ENCODE data around the gene BTBD1.
"Not testable (repeated sequence)": the region's sequence is repeated elsewhere in the genome, so short reads cannot be mapped to it uniquely, and the experiment has no call there.

BTBD1 gene

GRCh38 chr15:83010709-83011270 is 56.3 kb downstream of the BTBD1 start:
- TF ChIP-seq POLR2A (IDR thresholded peaks at IDR 0.05; ENCODE audit: low read depth, low read length) = no peak
- FAIRE-seq (no peak), DNase-seq (ENCODE audit: insufficient read length, low spot score) (peak; percentile 42)

- FAIRE-seq; DNase-seq (ENCODE audit: insufficient read length, low spot score): not testable (repeated sequence)
Observed at GRCh38 chr15:83000672-83001031, 66.4 kb downstream of the BTBD1 start.

- no peak for TF ChIP-seq POLR2A (IDR thresholded peaks at IDR 0.05; ENCODE audit: low read depth, low read length)
- FAIRE-seq (peak; percentile 41), DNase-seq (ENCODE audit: insufficient read length, low spot score) (peak; percentile 36)
Observed at GRCh38 chr15:82999905-83000671, 67.0 kb downstream of the BTBD1 start.

GRCh38 chr15:82999426-82999825 is 67.6 kb downstream of the BTBD1 start:
- FAIRE-seq = no peak
- DNase-seq (ENCODE audit: insufficient read length, low spot score) = no peak
- no peak for TF ChIP-seq POLR2A (IDR thresholded peaks at IDR 0.05; ENCODE audit: low read depth, low read length)

- DNase-seq (ENCODE audit: insufficient read length, low spot score) = no peak
- no peak for FAIRE-seq
- no peak for TF ChIP-seq POLR2A (IDR thresholded peaks at IDR 0.05; ENCODE audit: low read depth, low read length)
Observed at GRCh38 chr15:82995938-82996337, 71.1 kb downstream of the BTBD1 start.

GRCh38 chr15:82995076-82995475 is 72.0 kb downstream of the BTBD1 start:
- DNase-seq (ENCODE audit: insufficient read length, low spot score) (no peak), FAIRE-seq (no peak)
- no peak for TF ChIP-seq POLR2A (IDR thresholded peaks at IDR 0.05; ENCODE audit: low read depth, low read length)

- no peak for TF ChIP-seq POLR2A (IDR thresholded peaks at IDR 0.05; ENCODE audit: low read depth, low read length)
- FAIRE-seq = no peak
- no peak for DNase-seq (ENCODE audit: insufficient read length, low spot score)
Observed at GRCh38 chr15:82993144-82993543, 73.9 kb downstream of the BTBD1 start.

GRCh38 chr15:82992436-82992998 is 74.5 kb downstream of the BTBD1 start:
- no peak for TF ChIP-seq POLR2A (IDR thresholded peaks at IDR 0.05; ENCODE audit: low read depth, low read length)
- DNase-seq (ENCODE audit: insufficient read length, low spot score) (no peak), FAIRE-seq (no peak)

GRCh38 chr15:82986442-82986780 is 80.6 kb downstream of the BTBD1 start:
- FAIRE-seq (no peak), DNase-seq (ENCODE audit: insufficient read length, low spot score) (no peak)
- no peak for TF ChIP-seq POLR2A (IDR thresholded peaks at IDR 0.05; ENCODE audit: low read depth, low read length)

GRCh38 chr15:82985688-82986441 is 81.2 kb downstream of the BTBD1 start, which contains the start of gene RAMAC:
Gene RAMAC (plus strand): TSS chr15:82986210. CDS start chr15:82989019, 2,809 bp downstream.
- TF ChIP-seq POLR2A (IDR thresholded peaks at IDR 0.05; ENCODE audit: low read depth, low read length) = peak; percentile 61
- FAIRE-seq (peak; percentile 72), DNase-seq (ENCODE audit: insufficient read length, low spot score) (peak; percentile 60)

- DNase-seq (ENCODE audit: insufficient read length, low spot score) = no peak
- TF ChIP-seq POLR2A (IDR thresholded peaks at IDR 0.05; ENCODE audit: low read depth, low read length) = no peak
- FAIRE-seq = no peak
Observed at GRCh38 chr15:82980981-82981380, 86.1 kb downstream of the BTBD1 start.

- DNase-seq (ENCODE audit: insufficient read length, low spot score) = no peak
- TF ChIP-seq POLR2A (IDR thresholded peaks at IDR 0.05; ENCODE audit: low read depth, low read length) = no peak
- no peak for FAIRE-seq
Observed at GRCh38 chr15:82979726-82980125, 87.3 kb downstream of the BTBD1 start.

GRCh38 chr15:82978438-82978837 is 88.6 kb downstream of the BTBD1 start:
- DNase-seq (ENCODE audit: insufficient read length, low spot score) (no peak), FAIRE-seq (no peak)
- TF ChIP-seq POLR2A (IDR thresholded peaks at IDR 0.05; ENCODE audit: low read depth, low read length) = no peak

- no peak for TF ChIP-seq POLR2A (IDR thresholded peaks at IDR 0.05; ENCODE audit: low read depth, low read length)
- FAIRE-seq (no peak), DNase-seq (ENCODE audit: insufficient read length, low spot score) (no peak)
Observed at GRCh38 chr15:82977076-82977475, 90.0 kb downstream of the BTBD1 start.

All from H54 (cell line).